K562 (cell line): ENCODE data around the gene INKA2. TPM values are rescaled to one million over a fixed set of nuclear protein-coding genes. Genes with fewer than 3 reads are reported as not detected.

ENCODE experiments used
- ATAC-seq: fragments of 200-7000 bp; cut with Tn5 transposase; 3 replicates; pipeline ENCODE4 v1.9.1; 2020; ENCODE audit warnings: moderate library complexity
- BruUV-seq: library from RNA; stranded (reverse); fragments of 400-500 nt; replicated peaks from 2 replicates; lab custom pipeline; 2021; lab: Mats Ljungman, UMichigan
- CTCF ChIA-PET: fragments of 300-600 bp; formaldehyde crosslinking; extraction: SDS; loops from one replicate; lab custom pipeline; 2021; ENCODE audit warnings: low intra/inter-chr PET ratio; lab: Yijun Ruan, JAX
- POLR2A ChIA-PET: fragments of 300-600, 350-650 bp; sonication (Branson Sonifier 250); formaldehyde crosslinking; extraction: SDS; loops from one replicate; lab custom pipeline; 2021; ENCODE audit warnings: antibody characterized with exemption, inconsistent platforms; lab: Yijun Ruan, JAX
- DNase-seq, 4 experiments: peaks; one replicate each; pipeline versions ENCODE4 v3.0.0 to v3.0.0-alpha.2; 2011 to 2018; ENCODE audit warnings: low spot score in 3 of 4, mixed read lengths in 3 of 4; ENCODE audit errors: extremely low read depth in 1 of 4
- FAIRE-seq: peaks from 2 replicates; lab custom pipeline; 2011; peaks lifted over from hg19 to GRCh38; lab: Jason Lieb, UNC
- H2AFZ ChIP-seq: 2 replicates; pipeline ENCODE4 v1.6.0; 2011; ENCODE audit warnings: low read depth, low read length, control low read depth, inconsistent platforms
- H3K27ac ChIP-seq: fragments of 200-600 bp; 3 replicates; pipeline ENCODE4 v1.8.0; 2011; ENCODE audit warnings: low read depth, mild to moderate bottlenecking, control low read depth, inconsistent platforms, low read length, moderate library complexity, mixed read lengths; ENCODE audit errors: extremely low read depth
- H3K27me3 ChIP-seq, 2 experiments: fragments of 300-600 bp in 1 of 2; 2 replicates in 1 of 2; 3 replicates in 1 of 2; pipeline versions ENCODE4 v1.6.0 to v1.8.0; 2011; ENCODE audit warnings: inconsistent platforms in 2 of 2, low read length in 2 of 2, mild to moderate bottlenecking in 1 of 2, mixed read lengths in 1 of 2, moderate library complexity in 1 of 2; ENCODE audit not compliant: control insufficient read depth in 2 of 2, insufficient read depth in 2 of 2
- H3K36me3 ChIP-seq: fragments of 300-600 bp; 3 replicates; pipeline ENCODE4 v1.8.0; 2011; ENCODE audit warnings: mild to moderate bottlenecking, low read length, inconsistent platforms; ENCODE audit not compliant: control insufficient read depth, insufficient read depth
- H3K4me1 ChIP-seq, 2 experiments: fragments of 200-600 bp in 1 of 2; replicated peaks in 1 of 2; 2 replicates in 1 of 2; 3 replicates in 1 of 2; pipeline versions ENCODE4 v1.5.1 to v1.8.0; 2011; ENCODE audit warnings: inconsistent platforms in 2 of 2, low read length in 2 of 2, mild to moderate bottlenecking in 1 of 2, mixed read lengths in 1 of 2, moderate library complexity in 1 of 2; ENCODE audit not compliant: control insufficient read depth in 2 of 2, insufficient read depth in 2 of 2
- H3K4me2 ChIP-seq: 2 replicates; pipeline ENCODE4 v1.6.1; 2011; ENCODE audit warnings: low read length, control low read depth, inconsistent platforms, mixed read lengths; ENCODE audit not compliant: insufficient read depth
- H3K4me3 ChIP-seq: fragments of 200-600 bp; sonication (generic), shearing (Covaris generic); 2 replicates; pipeline ENCODE4 v1.5.1; 2016; ENCODE audit warnings: control low read depth, inconsistent platforms
- H3K79me2 ChIP-seq: fragments of 200-600 bp; 3 replicates; pipeline ENCODE4 v1.8.0; 2011; ENCODE audit warnings: low read length, inconsistent platforms; ENCODE audit not compliant: control insufficient read depth, insufficient read depth
- H3K9ac ChIP-seq, 2 experiments: 2 replicates each; pipeline versions ENCODE4 v1.6.0 to v1.6.1; 2011; ENCODE audit warnings: low read depth in 2 of 2, low read length in 2 of 2, control low read depth in 1 of 2, inconsistent platforms in 1 of 2, mild to moderate bottlenecking in 1 of 2, mixed read lengths in 1 of 2; ENCODE audit not compliant: insufficient read depth in 1 of 2
- H3K9me1 ChIP-seq: one replicate; pipeline ENCODE4 v1.6.0; 2011; ENCODE audit warnings: inconsistent platforms, mild to moderate bottlenecking, low read length, moderate library complexity; ENCODE audit not compliant: control insufficient read depth, insufficient read depth
- H3K9me3 ChIP-seq: replicated peaks from 2 replicates; pipeline ENCODE4 v1.5.1; 2011; ENCODE audit warnings: low read depth, low read length, inconsistent platforms; ENCODE audit not compliant: control insufficient read depth, insufficient read depth
- H4K20me1 ChIP-seq: replicated peaks from 2 replicates; pipeline ENCODE4 v1.6.1; 2011; ENCODE audit warnings: low read length, inconsistent platforms, mixed read lengths; ENCODE audit not compliant: control insufficient read depth, insufficient read depth
- HNRNPH1 ChIP-seq: fragments of 200-400 bp; formaldehyde crosslinking; optimal IDR thresholded peaks from 2 replicates; pipeline ENCODE3; 2017; ENCODE audit warnings: low read depth, mild to moderate bottlenecking, low read length, moderate library complexity
- MYBL2 ChIP-seq, 2 experiments: fragments of 450-650 bp in 1 of 2; sonication (generic) in 1 of 2; formaldehyde crosslinking in 1 of 2; IDR thresholded peaks; 2 replicates each; pipeline versions ENCODE4 v1.6.1 to v1.8.1; 2017 to 2022; ENCODE audit warnings: borderline replicate concordance in 1 of 2, inconsistent platforms in 1 of 2, low read depth in 1 of 2, mild to moderate bottlenecking in 1 of 2, missing genetic modification reagents in 1 of 2, moderate library complexity in 1 of 2
- NCOA6 ChIP-seq: fragments of 450-650 bp; IDR thresholded peaks from 2 replicates; pipeline ENCODE4 v1.6.1; 2017; ENCODE audit warnings: mild to moderate bottlenecking
- NFYB ChIP-seq: IDR thresholded peaks from 2 replicates; pipeline ENCODE4 v1.6.1; 2011; ENCODE audit warnings: mild to moderate bottlenecking, moderate library complexity; ENCODE audit not compliant: insufficient read length; ENCODE audit errors: extremely low read depth
- POLR2A ChIP-seq: fragments of 450-650 bp; conservative IDR thresholded peaks from 2 replicates; pipeline ENCODE4 v1.6.1; 2016
- POLR2H ChIP-seq: IDR thresholded peaks from 2 replicates; pipeline ENCODE4 v1.6.1; 2016; ENCODE audit warnings: missing genetic modification characterization, low read depth, mild to moderate bottlenecking, control low read depth, missing compliant biosample characterization, moderate library complexity
- POU5F1 ChIP-seq: fragments of 150-350 bp; IDR thresholded peaks from 2 replicates; pipeline ENCODE4 v1.6.1; 2014; ENCODE audit warnings: borderline replicate concordance, low read length, low read depth, mild to moderate bottlenecking; ENCODE audit not compliant: partially characterized antibody
- RBM39 ChIP-seq: fragments of 200-400 bp; formaldehyde crosslinking; optimal IDR thresholded peaks from 2 replicates; pipeline ENCODE3; 2018; ENCODE audit warnings: low read depth, low read length
- RUNX1 ChIP-seq: sonication (generic); IDR thresholded peaks from 2 replicates; pipeline ENCODE4 v1.6.1; 2016; ENCODE audit warnings: antibody characterized with exemption, low read depth
- SMARCA4 ChIP-seq: fragments of 450-650 bp; IDR thresholded peaks from 2 replicates; pipeline ENCODE4 v1.6.1; 2016
- TARDBP ChIP-seq: fragments of 450-650 bp; IDR thresholded peaks from 2 replicates; pipeline ENCODE4 v1.6.1; 2016
- U2AF1 ChIP-seq: fragments of 200-400 bp; formaldehyde crosslinking; optimal IDR thresholded peaks from 2 replicates; pipeline ENCODE3; 2017; ENCODE audit warnings: mild to moderate bottlenecking, low read depth, low read length, moderate library complexity
- ZFX ChIP-seq: sonication (generic); formaldehyde crosslinking; IDR thresholded peaks from 2 replicates; pipeline ENCODE4 v1.8.0; 2022; ENCODE audit warnings: mild to moderate bottlenecking, missing genetic modification reagents, moderate library complexity
- ZNF274 ChIP-seq: IDR thresholded peaks from 2 replicates; pipeline ENCODE4 v1.6.1; 2011; ENCODE audit warnings: low read depth, mild to moderate bottlenecking, low read length, moderate library complexity, borderline replicate concordance
- ZNF311 ChIP-seq: fragments of 250-450 bp; sonication (Bioruptor Pico); IDR thresholded peaks from 2 replicates; pipeline ENCODE4 v1.4.0; 2020; ENCODE audit warnings: mild to moderate bottlenecking, moderate library complexity
- WGBS: fragments of 100-300 bp; shearing (Covaris generic); methylation state at CpG from one replicate; pipeline ENCODE4 v1.1.6; 2016; ENCODE audit warnings: low coverage, mixed read lengths; ENCODE audit not compliant: insufficient coverage; ENCODE audit errors: missing lambda C conversion rate; 5-methylcytosine and 5-hydroxymethylcytosine counted together
- in situ Hi-C: fragments of 300-500 bp; cut with MboI; formaldehyde crosslinking; loops from 4 replicates; pipeline ENCODE4 v1.15.0; 2018; ENCODE audit warnings: inconsistent platforms, mixed read lengths
- intact Hi-C: fragments of 100-400 bp; cut with micrococcal nuclease; formaldehyde crosslinking; loops from 2 replicates; pipeline ENCODE4 v1.14.2; 2022
- polyA plus RNA-seq, 8 experiments: library from polyadenylated mRNA; depleted of rRNA in 4 of 8; stranded (reverse) in 5 of 8; unstranded in 3 of 8; fragments of >200 nt; fragmentation: Nextera tagmentation in 2 of 8; fragmentation: Illumina TruSeq in 1 of 8; extraction: Ambion mirVana in 2 of 8; extraction: Trizol in 1 of 8; gene quantifications; 2 replicates each; pipeline versions ENCODE4 v1.2.1 to v1.2.3, GENCODE V29; 2011 to 2014; ENCODE audit warnings: inconsistent platforms in 1 of 8, missing spikeins in 1 of 8
- total RNA-seq, 7 experiments: library from RNA; depleted of rRNA in 6 of 7; stranded (reverse); fragments of >200 nt in 6 of 7; fragmentation: Illumina TruSeq in 2 of 7; extraction: Trizol in 2 of 7; gene quantifications; 2 replicates each; pipeline versions ENCODE4 v1.2.1 to v1.2.3, GENCODE V29; 2011 to 2021; ENCODE audit warnings: low replicate concordance in 1 of 7
- TF ChIP-seq, protein P1 (sequence below): fragments of 250-450 bp; sonication (Bioruptor Pico); IDR thresholded peaks from 2 replicates; pipeline ENCODE4 v1.8.0; 2021; ENCODE audit warnings: moderate library complexity, mild to moderate bottlenecking, inconsistent platforms

Gene INKA2
- total and polyA plus RNA-seq, 9 of the 15 experiments (the other 6 are each of a cell fraction or from before 2014, with no cell fraction given): 0.04 to 1.4 (median 0.26) TPM; not detected in 1

DNA sequence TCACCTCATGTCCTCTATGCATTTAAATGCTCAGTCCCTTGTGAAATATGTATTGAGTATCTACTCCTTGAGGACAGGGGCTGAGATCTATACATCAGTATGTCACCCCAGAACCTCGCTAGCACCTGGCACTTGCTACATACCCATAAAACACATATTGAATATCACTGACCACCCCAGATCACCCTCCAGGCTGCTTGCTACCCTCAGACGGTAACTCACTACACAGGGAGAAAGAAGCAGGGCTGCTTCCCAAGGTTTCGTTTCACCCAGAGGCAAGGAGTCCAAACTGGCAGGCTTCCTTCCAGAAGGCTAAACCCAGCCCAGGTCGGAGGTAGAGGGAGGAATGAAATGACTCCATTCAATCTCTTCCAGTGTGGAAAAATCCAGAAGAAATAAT is 8.5 kb downstream of the INKA2 start:
- Histone ChIP-seq H3K27me3 (peaks cover 20 to 70% of the 10 kb centered on the region in 2 experiments; a peak in 4 of 5 replicates), H3K27ac (no peak overlapping the region), H3K9me1 (peaks cover 2% of the 10 kb centered on the region), H3K9me3 (no peaks in the 10 kb centered on the region), H3K36me3 (no peaks in the 10 kb centered on the region), H3K4me3 (no peak overlapping the region), H3K9ac (no peak overlapping the region; a peak in 1 of 4 replicates), H2AFZ (no peak overlapping the region), H3K4me1 (peaks cover 4 to 11% of the 10 kb centered on the region in 2 experiments), H3K79me2 (no peaks in the 10 kb centered on the region), H3K4me2 (no peak overlapping the region), H4K20me1 (no peaks in the 10 kb centered on the region; the same call in 1 of the 2 replicates)
- FAIRE-seq (no peak), ATAC-seq (no peak), DNase-seq (no peak)
- 8% methylated on average over 4 of the region's 4 CpGs for WGBS
- in situ Hi-C loops (no loop called here), intact Hi-C loops (no loop called here)
- ChIA-PET CTCF (no interaction called here), POLR2A (no interaction called here)
- no TSS peak for BruUV-seq
- TF ChIP-seq NFYB: no peak
- no peak for TF ChIP-seq POLR2A
- no peak for TF ChIP-seq RUNX1
- no peak for TF ChIP-seq ZNF311 (CRISPR knock-in tag)
- TF ChIP-seq POLR2H: no peak
- no peak for TF ChIP-seq SMARCA4
- no peak for TF ChIP-seq ZNF274
- TF ChIP-seq TARDBP: no peak
- TF ChIP-seq NCOA6: no peak
- TF ChIP-seq HNRNPH1: no peak
- TF ChIP-seq RBM39: no peak
- no peak for TF ChIP-seq POU5F1
- TF ChIP-seq U2AF1: no peak
- TF ChIP-seq ZFX: no peak
- TF ChIP-seq, protein P1, sequence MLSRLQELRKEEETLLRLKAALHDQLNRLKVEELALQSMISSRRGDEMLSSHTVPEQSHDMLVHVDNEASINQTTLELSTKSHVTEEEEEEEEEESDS: no peak
- no peak for TF ChIP-seq MYBL2 (IDR thresholded peaks at IDR 0.05; ENCODE audit: low read depth)
- no peak for TF ChIP-seq MYBL2 (CRISPR knock-in tag; IDR thresholded peaks at IDR 0.05; ENCODE audit: borderline replicate concordance)
